Caco-2 (cell line): ENCODE data around the gene STXBP2. TPM values are rescaled to one million over a fixed set of nuclear protein-coding genes. Genes with fewer than 3 reads are reported as not detected.

Source experiments
- BruUV-seq: library from RNA; stranded (reverse); fragments of 400-500 nt; replicated peaks from 2 replicates; lab custom pipeline; 2021; lab: Mats Ljungman, UMichigan
- CTCF ChIA-PET: fragments of 300-600 bp; sonication (Branson Sonifier 250); formaldehyde crosslinking; loops from one replicate; lab custom pipeline; 2022; ENCODE audit warnings: antibody characterized with exemption; lab: Charles Lee
- POLR2A ChIA-PET: fragments of 300-600 bp; sonication (Branson Sonifier 250); formaldehyde crosslinking; loops from one replicate; lab custom pipeline; 2022; ENCODE audit warnings: antibody characterized with exemption; lab: Charles Lee
- DNase-seq, 2 experiments: peaks; one replicate each; pipeline versions ENCODE4 v3.0.0 to v3.0.0-alpha.2; 2020 to 2022
- H3K27me3 ChIP-seq: replicated peaks from 2 replicates; pipeline ENCODE4 v1.6.0; 2011; ENCODE audit warnings: low read length; ENCODE audit not compliant: control insufficient read depth, insufficient read depth
- H3K36me3 ChIP-seq: 2 replicates; pipeline ENCODE4 v1.5.1; 2011; ENCODE audit warnings: low read length; ENCODE audit not compliant: control insufficient read depth, insufficient read depth
- H3K4me1 ChIP-seq: fragments of 250-450 bp; sonication (Bioruptor Pico); 2 replicates; pipeline ENCODE4 v1.5.1; 2020; ENCODE audit warnings: mild to moderate bottlenecking
- H3K4me3 ChIP-seq: 2 replicates; pipeline ENCODE4 v1.5.1; 2011; ENCODE audit warnings: low read depth, mild to moderate bottlenecking, control low read depth, low read length
- H3K9me3 ChIP-seq: fragments of 250-450 bp; sonication (Bioruptor Pico); 2 replicates; pipeline ENCODE4 v1.5.1; 2020; ENCODE audit warnings: mild to moderate bottlenecking, moderate library complexity
- H3K27ac Mint-ChIP-seq: one replicate; pipeline ENCODE4 v1.8.0; 2022; ENCODE audit warnings: mixed read lengths; ENCODE audit not compliant: unreplicated experiment
- H3K27me3 Mint-ChIP-seq: one replicate; pipeline ENCODE4 v1.8.0; 2022; ENCODE audit warnings: mixed read lengths; ENCODE audit not compliant: insufficient read depth, unreplicated experiment
- H3K36me3 Mint-ChIP-seq: one replicate; pipeline ENCODE4 v1.8.0; 2022; ENCODE audit warnings: mild to moderate bottlenecking, mixed read lengths; ENCODE audit not compliant: insufficient read depth, unreplicated experiment
- H3K4me1 Mint-ChIP-seq: one replicate; pipeline ENCODE4 v1.8.0; 2022; ENCODE audit warnings: low read depth, mixed read lengths; ENCODE audit not compliant: unreplicated experiment
- H3K4me3 Mint-ChIP-seq: one replicate; pipeline ENCODE4 v1.8.0; 2022; ENCODE audit warnings: mild to moderate bottlenecking, moderate library complexity, mixed read lengths; ENCODE audit not compliant: unreplicated experiment
- H3K9me3 Mint-ChIP-seq: one replicate; pipeline ENCODE4 v1.8.0; 2022; ENCODE audit warnings: mixed read lengths; ENCODE audit not compliant: unreplicated experiment
- CTCF ChIP-seq, 2 experiments: fragments of 200-600 bp in 1 of 2; IDR thresholded peaks; 1 replicate in 1 of 2; 2 replicates in 1 of 2; pipeline versions ENCODE4 v1.5.1 to v1.8.0; 2011 to 2022; ENCODE audit warnings: antibody characterized with exemption in 1 of 2, control low read depth in 1 of 2, inconsistent platforms in 1 of 2, low read depth in 1 of 2, low read length in 1 of 2, mild to moderate bottlenecking in 1 of 2, moderate library complexity in 1 of 2; ENCODE audit not compliant: insufficient read depth in 1 of 2, severe bottlenecking in 1 of 2, unreplicated experiment in 1 of 2
- intact Hi-C: fragments of 100-400 bp; cut with micrococcal nuclease; formaldehyde crosslinking; loops from one replicate; pipeline ENCODE4 v1.10.0; 2022; ENCODE audit not compliant: unreplicated experiment
- microRNA-seq: library from miRNA; unstranded; fragments of <30 nt; microRNA quantifications from one replicate; pipeline ENCODE4 v1.2.0, GENCODE V29; 2022
- total RNA-seq: library from RNA; stranded (reverse); gene quantifications from 2 replicates; pipeline ENCODE4 v1.2.3, GENCODE V29; 2022

STXBP2 gene
- total RNA-seq, 1 experiment from 2014 or later = 113 TPM

GRCh38 chr19:7692417-7693088 lies 55.6 kb downstream of the STXBP2 start:
- no peak for TF ChIP-seq CTCF (IDR thresholded peaks at IDR 0.05; ENCODE audit: insufficient read depth in 1 of 2, low read depth in 1 of 2, low read length in 1 of 2, severe bottlenecking in 1 of 2, unreplicated experiment in 1 of 2)
- Mint-ChIP-seq H3K4me1 (no peaks in the 10 kb centered on the region), H3K27ac (no peak overlapping the region), H3K27me3 (no peaks in the 10 kb centered on the region), H3K4me3 (no peak overlapping the region), H3K9me3 (no peaks in the 10 kb centered on the region), H3K36me3 (no peaks in the 10 kb centered on the region)
- Histone ChIP-seq H3K36me3 (no peaks in the 10 kb centered on the region), H3K4me1 (no peaks in the 10 kb centered on the region), H3K4me3 (no peak overlapping the region), H3K9me3 (no peaks in the 10 kb centered on the region), H3K27me3 (no peaks in the 10 kb centered on the region)
- CTCF ChIA-PET = no interaction called here
- BruUV-seq = no TSS peak
- POLR2A ChIA-PET = no interaction called here
- no peak for DNase-seq
- intact Hi-C loops = no loop called here

GRCh38 chr19:7694499-7694898 lies 57.6 kb downstream of the STXBP2 start:
- H3K9me3 Mint-ChIP-seq = no peaks in the 10 kb centered on the region
- no peak overlapping the region for H3K27ac Mint-ChIP-seq
- ChIA-PET CTCF (no interaction called here), POLR2A (no interaction called here)
- Histone ChIP-seq H3K4me1 (no peaks in the 10 kb centered on the region), H3K36me3 (no peaks in the 10 kb centered on the region), H3K27me3 (no peaks in the 10 kb centered on the region), H3K4me3 (no peak overlapping the region), H3K9me3 (no peaks in the 10 kb centered on the region)
- no peaks in the 10 kb centered on the region for H3K36me3 Mint-ChIP-seq
- intact Hi-C loops = no loop called here
- H3K4me3 Mint-ChIP-seq = no peak overlapping the region
- no peak for DNase-seq
- TF ChIP-seq CTCF (IDR thresholded peaks at IDR 0.05; ENCODE audit: insufficient read depth in 1 of 2, low read depth in 1 of 2, low read length in 1 of 2, severe bottlenecking in 1 of 2, unreplicated experiment in 1 of 2) = no peak
- BruUV-seq = no TSS peak
- H3K4me1 Mint-ChIP-seq = no peaks in the 10 kb centered on the region
- no peaks in the 10 kb centered on the region for H3K27me3 Mint-ChIP-seq

Small RNA genes within 50 kb of the gene (microRNA-seq; reads per million reads assigned to microRNA genes)
- gene MIR6792 = 2.2 reads per million, percentile 10 among the genes with 10 or more reads in this experiment

Other genes starting within 250 kb of the STXBP2 start
- gene PEX11G, start 148.1 kb upstream of the STXBP2 start, total RNA-seq = 3.9 TPM in 2 replicates
- 29.4 TPM in 2 replicates for gene ZNF358, start 121.0 kb upstream of the STXBP2 start, total RNA-seq
- 16.1 and 16.2 TPM in 2 replicates for gene MCOLN1, start 114.5 kb upstream of the STXBP2 start, total RNA-seq
- gene PNPLA6, start 101.4 kb upstream of the STXBP2 start, total RNA-seq = 67.6 and 79.2 TPM in 2 replicates
- gene CAMSAP3, start 41.2 kb upstream of the STXBP2 start, total RNA-seq = 60.5 and 61.6 TPM in 2 replicates
- gene XAB2, start 7.6 kb upstream of the STXBP2 start, total RNA-seq = 44.7 and 47.9 TPM in 2 replicates
- 138 and 139 TPM in 2 replicates for gene PET100, start 7.3 kb upstream of the STXBP2 start, total RNA-seq
- 0.88 and 1.9 TPM in 2 replicates for gene PCP2, start 3.4 kb upstream of the STXBP2 start, total RNA-seq
- not detected in 2 replicates for gene RETN, start 31.9 kb downstream of the STXBP2 start, total RNA-seq
- not detected in 2 replicates for gene MCEMP1, start 40.0 kb downstream of the STXBP2 start, total RNA-seq
- 80.3 and 83.4 TPM in 2 replicates for gene TRAPPC5, start 43.7 kb downstream of the STXBP2 start, total RNA-seq
- not detected in 2 replicates for gene FCER2, start 65.0 kb downstream of the STXBP2 start, total RNA-seq
- not detected in 2 replicates for gene CLEC4G, start 95.0 kb downstream of the STXBP2 start, total RNA-seq
- gene CD209, start 110.4 kb downstream of the STXBP2 start, total RNA-seq = not detected in 2 replicates
- gene CLEC4M, start 126.1 kb downstream of the STXBP2 start, total RNA-seq = not detected in 2 replicates
- gene EVI5L, start 193.1 kb downstream of the STXBP2 start, total RNA-seq = 6.5 and 9.8 TPM in 2 replicates
- gene PRR36, start 237.3 kb downstream of the STXBP2 start, total RNA-seq = 3.7 and 4.4 TPM in 2 replicates